ENCODE data around the gene DGKI. TPM values are rescaled to one million over a fixed set of nuclear protein-coding genes. Genes with fewer than 3 reads are reported as not detected.

The DGKI gene
- total RNA-seq, 1 experiment from 2014 or later = not detected

GRCh38 chr7:137886281-137886680 lies 39.5 kb upstream of the DGKI start:
- H3K9me3 ChIP-seq (ENCODE audit: low read length) = no peaks in the 10 kb centered on the region
- no peaks in the 10 kb centered on the region for H3K79me2 ChIP-seq (ENCODE audit: low read length)
- H3K4me3 ChIP-seq (ENCODE audit: low read length) = no peak overlapping the region
- no peaks in the 10 kb centered on the region for H3K9me2 ChIP-seq (replicated peaks; ENCODE audit: insufficient read depth, low read length)
- H3K9ac ChIP-seq (ENCODE audit: low read length) = no peak overlapping the region
- no peaks in the 10 kb centered on the region for H3K27me3 ChIP-seq (ENCODE audit: low read length)
- no peaks in the 10 kb centered on the region for H3K36me3 ChIP-seq (ENCODE audit: insufficient read depth, low read length)
- H3K27ac ChIP-seq (ENCODE audit: low read length) = no peak overlapping the region
- no peak overlapping the region for H3K4me2 ChIP-seq (ENCODE audit: low read depth, low read length, poor library complexity, severe bottlenecking)
- no peaks in the 10 kb centered on the region for H3K4me1 ChIP-seq (ENCODE audit: low read length)
- no peak overlapping the region for H2AFZ ChIP-seq (ENCODE audit: low read length)
- H4K20me1 ChIP-seq (ENCODE audit: insufficient read depth, low read depth, low read length) = no peaks in the 10 kb centered on the region
- DNase-seq = no peak

GRCh38 chr7:137885678-137886077 lies 38.9 kb upstream of the DGKI start:
- H3K4me3 ChIP-seq (ENCODE audit: low read length) = no peak overlapping the region
- H3K4me1 ChIP-seq (ENCODE audit: low read length) = no peaks in the 10 kb centered on the region
- no peak overlapping the region for H3K4me2 ChIP-seq (ENCODE audit: low read depth, low read length, poor library complexity, severe bottlenecking)
- H3K79me2 ChIP-seq (ENCODE audit: low read length) = no peaks in the 10 kb centered on the region
- no peaks in the 10 kb centered on the region for H3K9me2 ChIP-seq (replicated peaks; ENCODE audit: insufficient read depth, low read length)
- DNase-seq = no peak
- H3K27ac ChIP-seq (ENCODE audit: low read length) = no peak overlapping the region
- H4K20me1 ChIP-seq (ENCODE audit: insufficient read depth, low read depth, low read length) = no peaks in the 10 kb centered on the region
- no peaks in the 10 kb centered on the region for H3K9me3 ChIP-seq (ENCODE audit: low read length)
- H3K9ac ChIP-seq (ENCODE audit: low read length) = no peak overlapping the region
- H3K36me3 ChIP-seq (ENCODE audit: insufficient read depth, low read length) = no peaks in the 10 kb centered on the region
- no peak overlapping the region for H2AFZ ChIP-seq (ENCODE audit: low read length)
- H3K27me3 ChIP-seq (ENCODE audit: low read length) = no peaks in the 10 kb centered on the region

- Histone ChIP-seq H4K20me1 (ENCODE audit: insufficient read depth, low read depth, low read length) (no peaks in the 10 kb centered on the region), H3K4me1 (ENCODE audit: low read length) (no peaks in the 10 kb centered on the region), H3K27ac (ENCODE audit: low read length) (no peak overlapping the region), H3K4me3 (ENCODE audit: low read length) (no peak overlapping the region), H3K9ac (ENCODE audit: low read length) (no peak overlapping the region), H3K4me2 (ENCODE audit: low read depth, low read length, poor library complexity, severe bottlenecking) (no peak overlapping the region), H2AFZ (ENCODE audit: low read length) (no peak overlapping the region), H3K79me2 (ENCODE audit: low read length) (no peaks in the 10 kb centered on the region), H3K9me2 (replicated peaks; ENCODE audit: insufficient read depth, low read length) (no peaks in the 10 kb centered on the region), H3K9me3 (ENCODE audit: low read length) (no peaks in the 10 kb centered on the region), H3K27me3 (ENCODE audit: low read length) (no peaks in the 10 kb centered on the region), H3K36me3 (ENCODE audit: insufficient read depth, low read length) (no peaks in the 10 kb centered on the region)
- no peak for DNase-seq
These were observed 36.0 kb upstream of the DGKI start for GRCh38 chr7:137882806-137883205.

GRCh38 chr7:137882261-137882668 lies 35.5 kb upstream of the DGKI start:
- Histone ChIP-seq H4K20me1 (ENCODE audit: insufficient read depth, low read depth, low read length) (no peaks in the 10 kb centered on the region), H3K9me2 (replicated peaks; ENCODE audit: insufficient read depth, low read length) (no peaks in the 10 kb centered on the region), H3K4me2 (ENCODE audit: low read depth, low read length, poor library complexity, severe bottlenecking) (no peak overlapping the region), H3K9ac (ENCODE audit: low read length) (no peak overlapping the region), H3K27ac (ENCODE audit: low read length) (no peak overlapping the region), H3K79me2 (ENCODE audit: low read length) (no peaks in the 10 kb centered on the region), H3K4me3 (ENCODE audit: low read length) (no peak overlapping the region), H3K27me3 (ENCODE audit: low read length) (no peaks in the 10 kb centered on the region), H2AFZ (ENCODE audit: low read length) (no peak overlapping the region), H3K36me3 (ENCODE audit: insufficient read depth, low read length) (no peaks in the 10 kb centered on the region), H3K4me1 (ENCODE audit: low read length) (no peaks in the 10 kb centered on the region), H3K9me3 (ENCODE audit: low read length) (no peaks in the 10 kb centered on the region)
- no peak for DNase-seq

GRCh38 chr7:137881607-137882260 lies 35.0 kb upstream of the DGKI start:
- no peaks in the 10 kb centered on the region for H3K4me1 ChIP-seq (ENCODE audit: low read length)
- no peaks in the 10 kb centered on the region for H3K36me3 ChIP-seq (ENCODE audit: insufficient read depth, low read length)

GRCh38 chr7:137880432-137880831 lies 33.7 kb upstream of the DGKI start:
- Histone ChIP-seq H3K9me3 (ENCODE audit: low read length) (no peaks in the 10 kb centered on the region), H3K27me3 (ENCODE audit: low read length) (no peaks in the 10 kb centered on the region), H3K4me2 (ENCODE audit: low read depth, low read length, poor library complexity, severe bottlenecking) (no peak overlapping the region), H4K20me1 (ENCODE audit: insufficient read depth, low read depth, low read length) (no peaks in the 10 kb centered on the region), H3K9ac (ENCODE audit: low read length) (no peak overlapping the region), H3K4me3 (ENCODE audit: low read length) (no peak overlapping the region), H3K27ac (ENCODE audit: low read length) (no peak overlapping the region), H3K9me2 (replicated peaks; ENCODE audit: insufficient read depth, low read length) (no peaks in the 10 kb centered on the region), H3K79me2 (ENCODE audit: low read length) (no peaks in the 10 kb centered on the region), H3K36me3 (ENCODE audit: insufficient read depth, low read length) (no peaks in the 10 kb centered on the region), H3K4me1 (ENCODE audit: low read length) (no peaks in the 10 kb centered on the region), H2AFZ (ENCODE audit: low read length) (no peak overlapping the region)
- no peak for DNase-seq

More at GRCh38 chr7:137881607-137882260, 35.0 kb upstream of the DGKI start:
- Histone ChIP-seq H3K9ac (ENCODE audit: low read length) (no peak overlapping the region), H3K9me3 (ENCODE audit: low read length) (no peaks in the 10 kb centered on the region), H4K20me1 (ENCODE audit: insufficient read depth, low read depth, low read length) (no peaks in the 10 kb centered on the region), H3K27ac (ENCODE audit: low read length) (no peak overlapping the region), H3K79me2 (ENCODE audit: low read length) (no peaks in the 10 kb centered on the region), H3K9me2 (replicated peaks; ENCODE audit: insufficient read depth, low read length) (no peaks in the 10 kb centered on the region), H2AFZ (ENCODE audit: low read length) (no peak overlapping the region), H3K4me2 (ENCODE audit: low read depth, low read length, poor library complexity, severe bottlenecking) (no peak overlapping the region), H3K4me3 (ENCODE audit: low read length) (no peak overlapping the region), H3K27me3 (ENCODE audit: low read length) (no peaks in the 10 kb centered on the region)
- DNase-seq = no peak

GRCh38 chr7:137879357-137880158 lies 32.8 kb upstream of the DGKI start:
- no peak for DNase-seq
- Histone ChIP-seq H3K9me3 (ENCODE audit: low read length) (no peaks in the 10 kb centered on the region), H3K36me3 (ENCODE audit: insufficient read depth, low read length) (no peaks in the 10 kb centered on the region), H3K4me1 (ENCODE audit: low read length) (no peaks in the 10 kb centered on the region), H3K9ac (ENCODE audit: low read length) (no peak overlapping the region), H3K27me3 (ENCODE audit: low read length) (no peaks in the 10 kb centered on the region), H3K79me2 (ENCODE audit: low read length) (no peaks in the 10 kb centered on the region), H3K9me2 (replicated peaks; ENCODE audit: insufficient read depth, low read length) (no peaks in the 10 kb centered on the region), H3K4me2 (ENCODE audit: low read depth, low read length, poor library complexity, severe bottlenecking) (no peak overlapping the region), H4K20me1 (ENCODE audit: insufficient read depth, low read depth, low read length) (no peaks in the 10 kb centered on the region), H3K4me3 (ENCODE audit: low read length) (no peak overlapping the region), H2AFZ (ENCODE audit: low read length) (no peak overlapping the region), H3K27ac (ENCODE audit: low read length) (no peak overlapping the region)

- Histone ChIP-seq H3K9ac (ENCODE audit: low read length) (no peak overlapping the region), H3K36me3 (ENCODE audit: insufficient read depth, low read length) (no peaks in the 10 kb centered on the region), H3K9me2 (replicated peaks; ENCODE audit: insufficient read depth, low read length) (no peaks in the 10 kb centered on the region), H2AFZ (ENCODE audit: low read length) (no peak overlapping the region), H3K9me3 (ENCODE audit: low read length) (no peaks in the 10 kb centered on the region), H4K20me1 (ENCODE audit: insufficient read depth, low read depth, low read length) (no peaks in the 10 kb centered on the region), H3K4me3 (ENCODE audit: low read length) (no peak overlapping the region), H3K4me1 (ENCODE audit: low read length) (no peaks in the 10 kb centered on the region), H3K27ac (ENCODE audit: low read length) (no peak overlapping the region), H3K27me3 (ENCODE audit: low read length) (no peaks in the 10 kb centered on the region), H3K4me2 (ENCODE audit: low read depth, low read length, poor library complexity, severe bottlenecking) (no peak overlapping the region), H3K79me2 (ENCODE audit: low read length) (no peaks in the 10 kb centered on the region)
- no peak for DNase-seq
These were observed 31.7 kb upstream of the DGKI start for GRCh38 chr7:137878333-137878961.

Measured in Karpas-422 (cell line).